Measurements from ENCODE around the gene CDC123. TPM values are rescaled to one million over a fixed set of nuclear protein-coding genes. Genes with fewer than 3 reads are reported as not detected.

Gene CDC123
- total and polyA plus RNA-seq, 3 experiments from 2014 or later = 97.5 to 162 (median 161) TPM

DNA sequence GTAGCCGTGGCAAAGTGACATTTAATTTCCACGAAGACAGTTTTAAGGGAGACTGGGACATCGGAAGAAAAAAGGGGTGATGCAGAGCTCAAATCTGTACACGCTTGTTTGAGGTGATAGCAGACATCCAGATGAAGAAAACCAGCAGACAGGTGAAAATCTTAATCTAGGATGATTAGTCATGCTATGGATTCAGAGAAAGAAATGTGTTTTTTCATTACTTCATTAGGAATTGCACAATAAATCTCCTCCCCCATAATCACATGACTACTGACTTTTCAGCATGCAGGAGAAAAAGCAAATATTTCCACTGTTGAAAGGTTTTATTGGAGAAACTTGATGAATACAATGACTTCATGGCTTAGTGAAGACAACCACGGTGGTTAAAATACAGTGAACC lies 2.8 kb upstream of the CDC123 start:
- ChIA-PET POLR2A (interaction anchor here (0.7 kb wide), 1 partner anchor 125 kb away, joined by 5 read pairs; no protein-coding TSS in a partner anchor), CTCF (no interaction called here)
- H3K27ac ChIP-seq (ENCODE audit: low read depth, low read length) = no peak overlapping the region
- H3K9me3 Mint-ChIP-seq = no peaks in the 10 kb centered on the region
- no peaks in the 10 kb centered on the region for H3K27me3 ChIP-seq (ENCODE audit: insufficient read depth, low read length, poor library complexity, severe bottlenecking)
- H3K4me1 Mint-ChIP-seq = peaks cover 43 to 79% (median 73%) of the 10 kb centered on the region in 3 donors
- H3K27ac Mint-ChIP-seq = peak overlapping the region in 5 of 8 donors; percentile 3 to 62 (median 19)
- H3K9me3 ChIP-seq (ENCODE audit: low read length) = no peaks in the 10 kb centered on the region
- no peak overlapping the region for H3K4me3 ChIP-seq (ENCODE audit: low read length)
- H3K36me3 Mint-ChIP-seq = peaks cover 0 to 43% (median 6%) of the 10 kb centered on the region in 3 donors
- peak overlapping the region in 4 of 7 donors; percentile 30 to 82 (median 48) for H3K4me3 Mint-ChIP-seq
- H3K27me3 Mint-ChIP-seq = no peaks in the 10 kb centered on the region
- no peaks in the 10 kb centered on the region for H3K36me3 ChIP-seq (ENCODE audit: insufficient read depth, low read length)
- peaks cover 23% of the 10 kb centered on the region for H3K4me1 ChIP-seq (ENCODE audit: insufficient read depth, low read length)
- no peak for DNase-seq

DNA sequence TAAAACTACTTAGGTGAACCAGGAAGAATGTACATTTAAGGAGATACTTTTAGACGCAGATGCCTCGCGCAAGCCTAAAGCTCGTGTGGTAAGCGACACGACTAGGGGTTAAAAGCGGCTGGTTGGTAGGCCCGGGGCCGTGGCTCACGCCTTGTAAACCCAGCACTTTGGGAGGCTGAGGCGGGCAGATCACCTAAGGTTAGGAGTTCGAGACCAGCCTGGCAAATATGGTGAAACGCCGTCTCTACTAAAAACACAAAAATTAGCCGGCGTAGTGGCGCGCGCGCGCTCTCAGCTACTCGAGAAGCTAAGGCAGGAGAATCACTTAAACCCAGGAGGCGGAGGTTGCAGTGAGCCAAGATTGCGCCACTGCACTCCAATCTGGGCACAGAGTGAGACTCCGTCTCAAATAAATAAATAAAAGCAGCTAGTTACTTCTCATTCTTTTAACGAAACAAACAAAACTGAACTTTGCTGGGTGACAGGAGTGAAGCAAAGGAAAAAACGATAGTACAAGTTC lies 1.2 kb upstream of the CDC123 start:
- H3K36me3 Mint-ChIP-seq = peaks cover 0 to 49% (median 14%) of the 10 kb centered on the region in 3 donors
- no peaks in the 10 kb centered on the region for H3K27me3 Mint-ChIP-seq
- peak overlapping the region; percentile 97 for H3K27ac ChIP-seq (ENCODE audit: low read depth, low read length)
- H3K36me3 ChIP-seq (ENCODE audit: insufficient read depth, low read length) = peaks cover 10% of the 10 kb centered on the region
- H3K27ac Mint-ChIP-seq = peak overlapping the region; percentile 90 to 100 (median 98)
- H3K27me3 ChIP-seq (ENCODE audit: insufficient read depth, low read length, poor library complexity, severe bottlenecking) = no peaks in the 10 kb centered on the region
- H3K9me3 ChIP-seq (ENCODE audit: low read length) = no peaks in the 10 kb centered on the region
- CTCF ChIA-PET = interaction anchor here (1.0 to 2.0 kb wide), 7 partner anchors 14 to 462 kb away, joined by 3 to 20 read pairs (median 5); no protein-coding TSS in a partner anchor
- POLR2A ChIA-PET = interaction anchor here (1.6 to 1.7 kb wide), 2 partner anchors 14 to 152 kb away, joined by 9 to 10 read pairs; partner anchors contain the start of gene UPF2
- H3K4me3 ChIP-seq (ENCODE audit: low read length) = peak overlapping the region; percentile 100
- H3K4me1 ChIP-seq (ENCODE audit: insufficient read depth, low read length) = peaks cover 24% of the 10 kb centered on the region
- H3K4me1 Mint-ChIP-seq = peaks cover 55 to 82% (median 80%) of the 10 kb centered on the region in 3 donors
- DNase-seq = peak; percentile 6 to 53 (median 18)
- no peaks in the 10 kb centered on the region for H3K9me3 Mint-ChIP-seq
- H3K4me3 Mint-ChIP-seq = peak overlapping the region; percentile 94 to 100 (median 96)

DNA sequence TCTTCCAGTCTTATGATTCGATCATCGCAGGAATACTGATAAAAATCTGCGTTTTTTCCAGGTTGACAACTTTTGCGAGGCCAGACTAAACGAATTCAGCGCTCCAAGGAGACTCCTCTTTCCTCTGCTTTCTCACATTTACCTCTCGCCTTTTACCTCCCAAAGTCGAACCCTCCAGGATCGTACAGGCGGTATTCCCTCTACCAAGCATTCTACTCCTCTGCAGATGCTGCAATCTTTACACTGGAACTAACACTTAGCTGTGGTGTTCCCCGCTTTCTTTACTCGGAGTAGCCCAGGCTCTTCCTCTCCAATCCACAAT lies 746 bp upstream of the CDC123 start:
- POLR2A ChIA-PET = interaction anchor here (1.2 to 1.7 kb wide), 7 partner anchors 14 to 153 kb away, joined by 4 to 10 read pairs (median 6); partner anchors contain the start of gene UPF2
- Mint-ChIP-seq H3K27ac (peak overlapping the region; percentile 90 to 100 (median 98)), H3K4me3 (peak overlapping the region; percentile 94 to 100 (median 96)), H3K4me1 (peaks cover 53 to 78% (median 77%) of the 10 kb centered on the region in 3 donors), H3K27me3 (no peaks in the 10 kb centered on the region), H3K9me3 (no peaks in the 10 kb centered on the region), H3K36me3 (peaks cover 0 to 47% (median 14%) of the 10 kb centered on the region in 3 donors)
- Histone ChIP-seq H3K9me3 (ENCODE audit: low read length) (no peaks in the 10 kb centered on the region), H3K4me3 (ENCODE audit: low read length) (peak overlapping the region; percentile 100), H3K36me3 (ENCODE audit: insufficient read depth, low read length) (peaks cover 10% of the 10 kb centered on the region), H3K27ac (ENCODE audit: low read depth, low read length) (peak overlapping the region; percentile 97), H3K4me1 (ENCODE audit: insufficient read depth, low read length) (peaks cover 24% of the 10 kb centered on the region), H3K27me3 (ENCODE audit: insufficient read depth, low read length, poor library complexity, severe bottlenecking) (no peaks in the 10 kb centered on the region)
- CTCF ChIA-PET = interaction anchor here (1.0 to 2.0 kb wide), 13 partner anchors 8 to 461 kb away, joined by 3 to 20 read pairs (median 3); partner anchors contain the start of gene UPF2
- DNase-seq = no peak

DNA sequence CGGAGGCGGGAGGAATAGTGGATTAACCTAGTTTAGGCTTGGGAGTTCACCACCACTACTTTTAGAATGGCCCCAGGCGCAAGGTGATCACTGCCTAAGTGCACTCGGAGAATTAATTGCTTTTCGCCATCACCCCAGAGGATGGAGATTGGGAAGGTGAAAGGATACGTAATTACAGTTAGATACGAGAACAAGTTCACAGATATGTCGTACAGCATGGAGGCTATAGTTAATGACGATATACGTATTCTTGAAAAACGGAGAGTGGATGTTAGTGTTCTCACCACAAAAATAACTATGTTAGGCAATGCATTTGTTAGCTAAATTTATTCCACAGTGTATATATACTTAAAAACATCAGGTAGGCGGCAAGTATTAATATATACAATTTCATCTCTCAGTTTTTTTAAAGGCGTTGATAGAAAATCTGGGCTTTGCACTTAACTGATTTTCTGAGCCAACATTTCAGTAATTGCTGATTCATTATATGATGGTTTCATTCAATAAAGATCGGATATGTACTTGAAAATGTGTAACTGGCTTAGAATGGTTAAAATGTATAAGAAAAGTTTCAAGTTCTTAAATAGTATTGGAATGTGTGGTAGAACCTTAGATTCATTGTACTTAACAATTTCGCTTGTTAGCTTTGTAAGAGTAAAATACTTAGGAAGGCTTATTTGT lies 683 bp downstream of the CDC123 start:
- Histone ChIP-seq H3K4me1 (ENCODE audit: insufficient read depth, low read length) (peaks cover 33% of the 10 kb centered on the region), H3K4me3 (ENCODE audit: low read length) (peak overlapping the region; percentile 100), H3K27me3 (ENCODE audit: insufficient read depth, low read length, poor library complexity, severe bottlenecking) (no peaks in the 10 kb centered on the region), H3K36me3 (ENCODE audit: insufficient read depth, low read length) (peaks cover 18% of the 10 kb centered on the region), H3K9me3 (ENCODE audit: low read length) (no peaks in the 10 kb centered on the region), H3K27ac (ENCODE audit: low read depth, low read length) (peak overlapping the region; percentile 97)
- ChIA-PET POLR2A (interaction anchor here (0.8 to 1.7 kb wide), 9 partner anchors 13 to 154 kb away, joined by 3 to 10 read pairs (median 5); partner anchors contain the start of gene UPF2), CTCF (interaction anchor here (1.2 to 2.0 kb wide), 6 partner anchors 10 to 460 kb away, joined by 3 to 20 read pairs (median 6); partner anchors contain the start of gene UPF2)
- peak overlapping the region; percentile 94 to 100 (median 96) for H3K4me3 Mint-ChIP-seq
- no peaks in the 10 kb centered on the region for H3K27me3 Mint-ChIP-seq
- H3K36me3 Mint-ChIP-seq = peaks cover 0 to 54% (median 20%) of the 10 kb centered on the region in 3 donors
- H3K4me1 Mint-ChIP-seq = peaks cover 54 to 79% (median 72%) of the 10 kb centered on the region in 3 donors
- H3K9me3 Mint-ChIP-seq = no peaks in the 10 kb centered on the region
- peak overlapping the region; percentile 90 to 100 (median 98) for H3K27ac Mint-ChIP-seq
- DNase-seq = no peak

GRCh38 chr10:12198156-12198555 lies 2.2 kb downstream of the CDC123 start:
- POLR2A ChIA-PET = no interaction called here
- Histone ChIP-seq H3K27me3 (ENCODE audit: insufficient read depth, low read length, poor library complexity, severe bottlenecking) (no peaks in the 10 kb centered on the region), H3K4me3 (ENCODE audit: low read length) (no peak overlapping the region), H3K36me3 (ENCODE audit: insufficient read depth, low read length) (peaks cover 26% of the 10 kb centered on the region), H3K9me3 (ENCODE audit: low read length) (no peaks in the 10 kb centered on the region), H3K27ac (ENCODE audit: low read depth, low read length) (no peak overlapping the region), H3K4me1 (ENCODE audit: insufficient read depth, low read length) (peaks cover 41% of the 10 kb centered on the region)
- no peak for DNase-seq
- Mint-ChIP-seq H3K27ac (peak overlapping the region in 5 of 8 donors; percentile 12 to 50 (median 38)), H3K9me3 (no peaks in the 10 kb centered on the region), H3K4me3 (peak overlapping the region; percentile 23 to 77 (median 47)), H3K36me3 (peaks cover 0 to 58% (median 15%) of the 10 kb centered on the region in 3 donors), H3K27me3 (no peaks in the 10 kb centered on the region), H3K4me1 (peaks cover 52 to 81% (median 76%) of the 10 kb centered on the region in 3 donors)
- CTCF ChIA-PET = no interaction called here

- peaks cover 4 to 64% (median 21%) of the 10 kb centered on the region in 3 donors for H3K36me3 Mint-ChIP-seq
- ChIA-PET CTCF (interaction anchor here (1.5 kb wide), 1 partner anchor 14 kb away, joined by 5 read pairs; no protein-coding TSS in a partner anchor), POLR2A (no interaction called here)
- H3K36me3 ChIP-seq (ENCODE audit: insufficient read depth, low read length) = peaks cover 26% of the 10 kb centered on the region
- H3K4me3 Mint-ChIP-seq = peak overlapping the region in 1 of 7 donors; percentile 29
- no peak for DNase-seq
- H3K27ac Mint-ChIP-seq = peak overlapping the region in 1 of 8 donors; percentile 70
- H3K27ac ChIP-seq (ENCODE audit: low read depth, low read length) = no peak overlapping the region
- H3K27me3 ChIP-seq (ENCODE audit: insufficient read depth, low read length, poor library complexity, severe bottlenecking) = no peaks in the 10 kb centered on the region
- no peaks in the 10 kb centered on the region for H3K9me3 Mint-ChIP-seq
- H3K4me1 Mint-ChIP-seq = peaks cover 48 to 74% (median 65%) of the 10 kb centered on the region in 3 donors
- H3K4me3 ChIP-seq (ENCODE audit: low read length) = no peak overlapping the region
- H3K9me3 ChIP-seq (ENCODE audit: low read length) = no peaks in the 10 kb centered on the region
- H3K4me1 ChIP-seq (ENCODE audit: insufficient read depth, low read length) = peaks cover 33% of the 10 kb centered on the region
- no peaks in the 10 kb centered on the region for H3K27me3 Mint-ChIP-seq
Measured at GRCh38 chr10:12200850-12201249, 4.9 kb downstream of the CDC123 start.

DNA sequence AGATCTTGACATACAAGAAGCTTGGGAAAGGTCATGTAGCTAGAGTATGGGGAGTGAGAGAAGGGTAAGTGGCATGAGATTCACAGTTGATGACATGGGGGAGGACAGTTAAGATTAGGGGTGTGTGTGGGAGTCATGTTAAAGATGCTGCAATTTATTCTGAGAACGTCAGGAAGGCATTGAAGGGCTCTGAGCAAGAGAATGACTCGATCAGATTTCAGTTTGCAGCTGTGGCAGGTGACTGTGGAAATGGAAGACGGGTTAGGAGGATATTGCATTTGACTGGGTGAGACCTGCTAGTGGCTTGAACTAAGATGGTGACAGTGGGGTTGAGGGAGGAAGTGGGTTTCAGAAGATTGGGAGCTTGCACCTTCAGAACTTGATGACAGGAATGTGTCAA lies 5.6 kb downstream of the CDC123 start:
- DNase-seq = no peak
- H3K27ac ChIP-seq (ENCODE audit: low read depth, low read length) = no peak overlapping the region
- peaks cover 43 to 73% (median 65%) of the 10 kb centered on the region in 3 donors for H3K4me1 Mint-ChIP-seq
- H3K4me1 ChIP-seq (ENCODE audit: insufficient read depth, low read length) = peaks cover 33% of the 10 kb centered on the region
- no peaks in the 10 kb centered on the region for H3K27me3 Mint-ChIP-seq
- H3K9me3 Mint-ChIP-seq = no peaks in the 10 kb centered on the region
- H3K36me3 ChIP-seq (ENCODE audit: insufficient read depth, low read length) = peaks cover 26% of the 10 kb centered on the region
- peaks cover 4 to 62% (median 21%) of the 10 kb centered on the region in 3 donors for H3K36me3 Mint-ChIP-seq
- peak overlapping the region in 4 of 8 donors; percentile 49 to 70 (median 64) for H3K27ac Mint-ChIP-seq
- peak overlapping the region in 4 of 7 donors; percentile 12 to 29 (median 22) for H3K4me3 Mint-ChIP-seq
- ChIA-PET POLR2A (no interaction called here), CTCF (interaction anchor here (1.8 kb wide), 1 partner anchor 13 kb away, joined by 8 read pairs; no protein-coding TSS in a partner anchor)
- no peaks in the 10 kb centered on the region for H3K27me3 ChIP-seq (ENCODE audit: insufficient read depth, low read length, poor library complexity, severe bottlenecking)
- no peaks in the 10 kb centered on the region for H3K9me3 ChIP-seq (ENCODE audit: low read length)
- no peak overlapping the region for H3K4me3 ChIP-seq (ENCODE audit: low read length)
